MM.1S (cell line): ENCODE results near the gene PIK3CD.

ENCODE experiments used
- DNase-seq: peaks from one replicate; pipeline ENCODE4 v3.0.0-alpha.2; 2015
- H2AFZ ChIP-seq: fragments of 300-600 bp; sonication (generic); 2 replicates; pipeline ENCODE4 v1.6.0; 2016; ENCODE audit warnings: antibody characterized with exemption, low read length
- H3F3A ChIP-seq: fragments of 300-600 bp; sonication (generic); 2 replicates; pipeline ENCODE4 v1.6.1; 2016; ENCODE audit warnings: mild to moderate bottlenecking, antibody characterized with exemption, low read length, moderate library complexity, mixed read lengths; ENCODE audit not compliant: insufficient read depth
- H3K27ac ChIP-seq: fragments of 300-600 bp; sonication (generic); 2 replicates; pipeline ENCODE4 v1.5.1; 2016; ENCODE audit warnings: mild to moderate bottlenecking, low read length
- H3K27me3 ChIP-seq: fragments of 300-600 bp; sonication (generic); replicated peaks from 2 replicates; pipeline ENCODE4 v1.6.0; 2016; ENCODE audit warnings: low read length; ENCODE audit not compliant: insufficient read depth
- H3K36me3 ChIP-seq: fragments of 300-600 bp; sonication (generic); replicated peaks from 2 replicates; pipeline ENCODE4 v1.6.1; 2016; ENCODE audit warnings: mild to moderate bottlenecking, low read length, mixed read lengths; ENCODE audit not compliant: insufficient read depth
- H3K4me1 ChIP-seq: fragments of 300-600 bp; sonication (generic); 2 replicates; pipeline ENCODE4 v1.6.1; 2016; ENCODE audit warnings: low read length, mixed read lengths
- H3K4me2 ChIP-seq: fragments of 300-600 bp; sonication (generic); 2 replicates; pipeline ENCODE4 v1.6.0; 2016; ENCODE audit warnings: low read depth, low read length
- H3K4me3 ChIP-seq: fragments of 300-600 bp; sonication (generic); 2 replicates; pipeline ENCODE4 v1.5.1; 2016; ENCODE audit warnings: low read length, mixed read lengths
- H3K79me2 ChIP-seq: fragments of 300-600 bp; sonication (generic); 2 replicates; pipeline ENCODE4 v1.6.1; 2016; ENCODE audit warnings: mixed run types, low read length, mixed read lengths
- H3K9ac ChIP-seq: fragments of 300-600 bp; sonication (generic); 2 replicates; pipeline ENCODE4 v1.6.1; 2016; ENCODE audit warnings: low read length, mixed read lengths
- H3K9me2 ChIP-seq: fragments of 300-600 bp; sonication (generic); replicated peaks from 2 replicates; pipeline ENCODE4 v1.6.1; 2016; ENCODE audit warnings: mild to moderate bottlenecking, low read length, mixed read lengths; ENCODE audit not compliant: insufficient read depth
- H3K9me3 ChIP-seq: fragments of 300-600 bp; sonication (generic); replicated peaks from 2 replicates; pipeline ENCODE4 v1.6.1; 2016; ENCODE audit warnings: mild to moderate bottlenecking, low read length, mixed read lengths; ENCODE audit not compliant: insufficient read depth
- H4K20me1 ChIP-seq: fragments of 300-600 bp; sonication (generic); 2 replicates; pipeline ENCODE4 v1.6.1; 2016; ENCODE audit warnings: mild to moderate bottlenecking, low read length, moderate library complexity, mixed read lengths; ENCODE audit not compliant: insufficient read depth
- EZH2 ChIP-seq: fragments of 300-600 bp; sonication (generic); optimal IDR thresholded peaks from 2 replicates; pipeline ENCODE3; 2017; ENCODE audit warnings: low read depth, mild to moderate bottlenecking, antibody characterized with exemption, low read length, mixed read lengths
- EZH2phosphoT487 ChIP-seq: fragments of 300-600 bp; sonication (generic); IDR thresholded peaks from 2 replicates; pipeline ENCODE4 v1.6.1; 2018; ENCODE audit warnings: antibody characterized with exemption, low read length
- TF ChIP-seq, protein P1 (sequence below): fragments of 300-600 bp; sonication (generic); IDR thresholded peaks from 2 replicates; pipeline ENCODE4 v1.5.1; 2016; ENCODE audit warnings: antibody characterized with exemption, low read length, mixed read lengths

The PIK3CD gene

DNA sequence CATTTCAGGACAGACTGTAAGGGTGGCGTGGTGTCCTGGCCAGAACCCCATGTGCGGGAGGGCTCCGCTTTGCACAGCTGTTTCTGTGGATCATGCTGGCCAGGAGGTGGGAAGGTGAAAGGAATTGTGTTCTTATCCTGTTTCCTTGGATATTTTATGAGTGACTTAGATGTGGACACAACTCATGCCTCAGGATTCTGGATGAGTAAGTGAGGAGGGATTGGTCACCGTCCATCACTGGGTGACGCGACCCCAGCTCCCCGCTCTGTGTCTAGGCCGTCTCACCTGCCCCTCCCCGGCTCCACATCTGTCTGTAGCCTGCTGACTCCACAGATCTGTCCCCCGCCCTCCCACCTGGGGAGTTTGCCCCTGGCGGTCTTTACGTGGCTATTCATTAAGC is 48.8 kb downstream of the PIK3CD start:
- H3F3A ChIP-seq: no peaks in the 10 kb centered on the region
- no peaks in the 10 kb centered on the region for H3K27me3 ChIP-seq
- no peak overlapping the region for H2AFZ ChIP-seq
- H3K9me3 ChIP-seq: no peaks in the 10 kb centered on the region
- H3K9ac ChIP-seq: no peak overlapping the region
- no peaks in the 10 kb centered on the region for H3K36me3 ChIP-seq
- no peaks in the 10 kb centered on the region for H3K4me1 ChIP-seq
- H3K4me2 ChIP-seq: no peak overlapping the region
- no peaks in the 10 kb centered on the region for H3K79me2 ChIP-seq
- H3K27ac ChIP-seq: no peak overlapping the region
- H4K20me1 ChIP-seq: no peaks in the 10 kb centered on the region
- H3K4me3 ChIP-seq: no peak overlapping the region
- DNase-seq: no peak
- H3K9me2 ChIP-seq: no peaks in the 10 kb centered on the region
- no peak for TF ChIP-seq EZH2phosphoT487
- TF ChIP-seq, protein P1, sequence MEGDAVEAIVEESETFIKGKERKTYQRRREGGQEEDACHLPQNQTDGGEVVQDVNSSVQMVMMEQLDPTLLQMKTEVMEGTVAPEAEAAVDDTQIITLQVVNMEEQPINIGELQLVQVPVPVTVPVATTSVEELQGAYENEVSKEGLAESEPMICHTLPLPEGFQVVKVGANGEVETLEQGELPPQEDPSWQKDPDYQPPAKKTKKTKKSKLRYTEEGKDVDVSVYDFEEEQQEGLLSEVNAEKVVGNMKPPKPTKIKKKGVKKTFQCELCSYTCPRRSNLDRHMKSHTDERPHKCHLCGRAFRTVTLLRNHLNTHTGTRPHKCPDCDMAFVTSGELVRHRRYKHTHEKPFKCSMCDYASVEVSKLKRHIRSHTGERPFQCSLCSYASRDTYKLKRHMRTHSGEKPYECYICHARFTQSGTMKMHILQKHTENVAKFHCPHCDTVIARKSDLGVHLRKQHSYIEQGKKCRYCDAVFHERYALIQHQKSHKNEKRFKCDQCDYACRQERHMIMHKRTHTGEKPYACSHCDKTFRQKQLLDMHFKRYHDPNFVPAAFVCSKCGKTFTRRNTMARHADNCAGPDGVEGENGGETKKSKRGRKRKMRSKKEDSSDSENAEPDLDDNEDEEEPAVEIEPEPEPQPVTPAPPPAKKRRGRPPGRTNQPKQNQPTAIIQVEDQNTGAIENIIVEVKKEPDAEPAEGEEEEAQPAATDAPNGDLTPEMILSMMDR: no peak
- no peak for TF ChIP-seq EZH2

DNA sequence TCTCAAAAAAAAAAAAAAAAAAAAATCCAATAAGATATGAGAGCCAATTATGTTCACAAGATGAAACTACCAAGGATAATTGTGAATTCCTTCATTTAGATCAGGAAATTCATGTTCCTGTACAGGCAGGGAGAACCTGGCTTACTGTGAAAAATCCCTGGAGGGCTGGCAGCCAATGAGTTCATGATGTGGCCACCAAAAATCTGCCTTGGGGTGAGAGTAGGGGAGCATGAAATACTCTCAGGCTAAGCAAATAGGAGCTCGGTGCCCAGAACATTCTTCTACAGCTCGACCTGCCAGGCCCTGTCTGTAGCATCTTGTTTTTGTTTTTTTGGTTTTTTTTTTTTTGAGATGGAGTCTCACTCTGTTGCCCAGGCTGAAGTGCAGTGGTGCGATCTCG is 50.1 kb downstream of the PIK3CD start:
- no peak overlapping the region for H3K4me3 ChIP-seq
- no peaks in the 10 kb centered on the region for H3K27me3 ChIP-seq
- H3K4me1 ChIP-seq: no peaks in the 10 kb centered on the region
- H3K79me2 ChIP-seq: no peaks in the 10 kb centered on the region
- no peaks in the 10 kb centered on the region for H3K9me2 ChIP-seq
- H3K4me2 ChIP-seq: no peak overlapping the region
- no peaks in the 10 kb centered on the region for H3K9me3 ChIP-seq
- H4K20me1 ChIP-seq: no peaks in the 10 kb centered on the region
- no peaks in the 10 kb centered on the region for H3F3A ChIP-seq
- H3K9ac ChIP-seq: no peak overlapping the region
- no peak overlapping the region for H2AFZ ChIP-seq
- H3K36me3 ChIP-seq: no peaks in the 10 kb centered on the region
- H3K27ac ChIP-seq: no peak overlapping the region
- DNase-seq: no peak
- TF ChIP-seq EZH2 (no peak), EZH2phosphoT487 (no peak)
- TF ChIP-seq, protein P1: no peak

GRCh38 chr1:9703165-9703509 is 51.6 kb downstream of the PIK3CD start:
- no peaks in the 10 kb centered on the region for H4K20me1 ChIP-seq

More at GRCh38 chr1:9703165-9703509, 51.6 kb downstream of the PIK3CD start:
- no peaks in the 10 kb centered on the region for H3K27me3 ChIP-seq
- TF ChIP-seq EZH2: no peak
- no peak for TF ChIP-seq EZH2phosphoT487
- TF ChIP-seq, protein P1: no peak
- no peaks in the 10 kb centered on the region for H3K9me2 ChIP-seq
- no peak overlapping the region for H3K4me3 ChIP-seq
- H2AFZ ChIP-seq: no peak overlapping the region
- H3K9ac ChIP-seq: no peak overlapping the region
- no peak overlapping the region for H3K27ac ChIP-seq
- DNase-seq: no peak
- no peak overlapping the region for H3K4me2 ChIP-seq
- H3K4me1 ChIP-seq: no peaks in the 10 kb centered on the region
- no peaks in the 10 kb centered on the region for H3K79me2 ChIP-seq
- H3K36me3 ChIP-seq: no peaks in the 10 kb centered on the region
- no peaks in the 10 kb centered on the region for H3F3A ChIP-seq
- no peaks in the 10 kb centered on the region for H3K9me3 ChIP-seq
